Suppressor macrophage treated with lipopolysaccharide for 1 hour (primary cell): ENCODE data around the gene BRINP2.

Experiments used
- DNase-seq, 3 donors: peaks; one replicate each; pipeline ENCODE4 v3.0.0-alpha.2; 2020 to 2022

BRINP2 gene

GRCh38 chr1:177329871-177330270 lies 159.1 kb downstream of the BRINP2 start:
- DNase-seq: no peak
